ENCODE data around the gene TANGO2. TPM values are rescaled to one million over a fixed set of nuclear protein-coding genes. Genes with fewer than 3 reads are reported as not detected.

Gene TANGO2
- polyA plus RNA-seq, 5 donors = 9.9 to 15.3 (median 13.5) TPM

- DNase-seq = no peak
Observed at GRCh38 chr22:20096574-20097420, 75.9 kb downstream of the TANGO2 start.

- DNase-seq = no peak
Observed at GRCh38 chr22:20099099-20099711, 78.3 kb downstream of the TANGO2 start.

GRCh38 chr22:20101638-20102037, 80.7 kb downstream of the TANGO2 start:
- no peak for DNase-seq

- no peak for DNase-seq
Observed at GRCh38 chr22:20102203-20102780, 81.4 kb downstream of the TANGO2 start.

DNA sequence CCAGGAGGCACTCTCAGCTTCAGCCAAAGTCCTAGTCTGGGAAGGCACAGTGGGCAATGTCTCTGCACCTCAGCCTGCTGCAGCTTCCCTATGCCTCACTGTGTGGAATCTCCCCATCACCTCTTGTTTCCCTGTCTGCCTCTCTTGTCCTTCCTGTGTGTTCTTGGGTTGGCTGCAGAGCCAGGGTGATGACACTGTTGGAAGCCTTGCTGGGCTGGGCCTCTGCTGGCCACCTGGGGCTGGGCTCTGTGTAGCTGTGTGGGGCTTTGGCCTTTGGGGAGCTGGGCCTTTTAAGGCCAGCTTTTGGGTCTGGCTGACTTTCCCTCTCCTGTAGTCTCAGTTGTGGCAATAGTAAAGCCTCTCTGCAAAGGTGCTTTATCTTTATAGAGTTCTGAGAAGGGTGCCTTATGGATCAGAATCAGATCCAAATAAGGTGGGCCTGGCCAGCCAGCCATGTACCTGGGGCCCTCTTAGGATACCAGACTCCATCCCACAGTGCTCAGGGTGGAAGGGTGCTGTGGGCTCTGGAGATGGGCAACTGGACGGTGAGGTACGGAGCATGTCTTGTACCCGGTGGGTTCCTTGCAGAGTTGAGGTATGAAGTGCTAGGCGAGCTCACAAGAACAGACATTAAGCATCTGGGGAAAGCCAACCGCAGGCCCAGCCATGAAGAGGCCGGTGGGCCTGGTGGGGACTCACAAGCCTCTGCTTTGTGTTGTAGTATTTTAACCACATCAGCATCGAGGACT, 84.7 kb downstream of the TANGO2 start:
- no peak for DNase-seq

GRCh38 chr22:20106205-20106848, 85.4 kb downstream of the TANGO2 start:
- DNase-seq = no peak

DNA sequence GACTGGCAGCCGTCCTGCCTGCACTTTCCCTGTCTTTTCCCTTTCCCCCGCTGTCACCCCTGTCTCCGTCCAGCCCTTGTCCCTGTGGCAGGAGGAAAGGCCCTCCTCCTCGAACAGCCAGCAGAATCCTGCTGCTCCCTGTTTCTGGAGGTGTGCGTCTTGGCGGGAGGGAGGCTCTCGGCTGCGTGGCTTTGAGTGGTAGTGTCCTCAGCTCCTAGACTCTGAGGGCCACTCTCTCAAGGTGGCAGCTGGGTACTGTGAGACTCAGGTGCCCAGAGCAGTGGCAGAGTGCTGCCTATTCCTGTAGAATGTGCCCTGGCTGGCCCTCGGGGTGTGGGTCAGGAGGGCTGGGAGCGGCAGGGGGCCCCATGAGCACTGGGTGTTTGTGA, 85.9 kb downstream of the TANGO2 start:
- no peak for DNase-seq

- no peak for DNase-seq
Observed at GRCh38 chr22:20107471-20107901, 86.6 kb downstream of the TANGO2 start.

GRCh38 chr22:20107951-20108756, 87.2 kb downstream of the TANGO2 start:
- no peak for DNase-seq

DNA sequence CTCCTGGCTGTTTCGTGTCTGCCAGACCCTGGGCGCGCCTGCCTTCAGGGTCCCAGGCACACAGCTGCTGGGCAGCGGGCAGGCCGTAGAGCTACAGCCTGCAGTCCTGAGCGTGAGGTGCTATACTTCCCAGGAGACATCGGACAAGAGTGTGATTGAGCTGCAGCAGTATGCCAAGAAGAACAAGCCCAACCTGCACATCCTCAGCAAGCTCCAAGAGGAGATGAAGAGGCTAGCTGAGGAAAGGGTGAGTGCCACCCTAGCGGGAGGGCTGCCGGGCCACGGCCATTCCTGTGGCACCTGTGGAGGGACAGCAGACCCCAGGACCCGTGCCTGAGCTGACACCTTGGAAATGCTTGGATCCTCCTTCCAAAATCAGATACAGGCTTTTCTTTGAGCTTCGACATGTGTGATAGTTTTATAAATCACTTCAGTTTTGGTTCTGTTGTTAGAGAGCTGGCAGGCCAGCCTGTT, 87.9 kb downstream of the TANGO2 start:
- no peak for DNase-seq

GRCh38 chr22:20109411-20110358, 88.8 kb downstream of the TANGO2 start:
- DNase-seq = no peak

DNA sequence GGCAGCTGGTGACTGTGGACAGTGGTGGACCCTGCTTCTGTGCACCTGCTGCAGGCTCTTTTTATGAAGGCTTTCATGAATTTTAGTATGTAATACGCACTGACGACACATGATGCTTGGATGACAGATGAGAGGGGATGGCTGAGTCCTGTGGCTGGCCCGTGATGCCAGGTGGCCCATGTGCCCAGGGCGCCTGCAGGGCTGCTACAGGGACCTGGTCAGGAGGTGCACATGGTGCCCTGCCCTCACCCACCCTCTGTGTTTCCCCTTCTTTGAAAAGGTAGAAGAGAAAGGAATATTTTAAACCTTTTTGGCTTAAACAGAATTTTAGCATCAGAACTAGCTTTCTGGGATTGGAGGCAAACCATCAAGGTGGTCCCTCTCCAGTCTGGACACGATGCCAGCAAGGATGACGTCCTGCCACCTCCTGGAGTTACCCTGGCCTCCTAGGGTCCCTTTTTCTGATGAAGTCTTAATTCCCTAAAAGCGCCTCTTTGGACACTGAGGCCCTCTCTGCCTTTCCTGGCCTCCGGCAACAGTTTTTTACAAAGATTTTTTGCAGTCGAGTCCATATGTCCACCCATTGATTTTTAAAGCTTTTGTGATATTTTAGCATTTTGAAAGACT, 89.6 kb downstream of the TANGO2 start:
- no peak for DNase-seq

DNA sequence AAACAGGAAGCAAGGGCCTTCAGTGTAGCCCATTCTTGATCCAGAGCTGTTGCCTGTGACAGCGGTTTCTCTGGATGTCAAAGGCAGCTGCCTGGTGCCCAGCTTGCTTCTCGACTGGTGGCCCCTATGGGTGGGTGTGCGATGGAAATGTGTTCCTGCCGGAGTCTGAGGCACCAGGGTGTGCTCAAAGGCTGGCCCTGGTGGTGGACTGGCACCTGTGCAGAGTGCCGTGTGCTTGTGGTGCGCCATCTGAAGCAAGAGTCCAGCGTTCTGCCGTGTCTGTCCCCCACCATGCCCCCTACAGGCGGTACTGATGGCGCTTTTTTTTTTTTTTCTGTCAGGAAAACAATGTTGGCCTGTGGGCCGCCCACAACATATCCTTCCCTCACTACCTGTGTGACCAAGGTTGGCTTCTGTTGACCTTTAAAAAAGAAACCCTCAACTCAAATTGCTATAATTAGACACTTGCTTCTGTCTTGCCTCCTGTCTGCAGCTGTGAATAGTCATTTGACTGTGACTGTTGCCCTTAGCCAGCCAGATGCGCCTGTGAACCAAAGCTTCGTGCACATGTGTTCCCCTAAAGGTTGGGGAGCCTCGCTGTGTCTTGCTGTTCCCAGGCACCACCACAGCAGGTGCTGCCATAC, 90.3 kb downstream of the TANGO2 start:
- no peak for DNase-seq

- DNase-seq = no peak
Observed at GRCh38 chr22:20111689-20112622, 91.0 kb downstream of the TANGO2 start.

DNA sequence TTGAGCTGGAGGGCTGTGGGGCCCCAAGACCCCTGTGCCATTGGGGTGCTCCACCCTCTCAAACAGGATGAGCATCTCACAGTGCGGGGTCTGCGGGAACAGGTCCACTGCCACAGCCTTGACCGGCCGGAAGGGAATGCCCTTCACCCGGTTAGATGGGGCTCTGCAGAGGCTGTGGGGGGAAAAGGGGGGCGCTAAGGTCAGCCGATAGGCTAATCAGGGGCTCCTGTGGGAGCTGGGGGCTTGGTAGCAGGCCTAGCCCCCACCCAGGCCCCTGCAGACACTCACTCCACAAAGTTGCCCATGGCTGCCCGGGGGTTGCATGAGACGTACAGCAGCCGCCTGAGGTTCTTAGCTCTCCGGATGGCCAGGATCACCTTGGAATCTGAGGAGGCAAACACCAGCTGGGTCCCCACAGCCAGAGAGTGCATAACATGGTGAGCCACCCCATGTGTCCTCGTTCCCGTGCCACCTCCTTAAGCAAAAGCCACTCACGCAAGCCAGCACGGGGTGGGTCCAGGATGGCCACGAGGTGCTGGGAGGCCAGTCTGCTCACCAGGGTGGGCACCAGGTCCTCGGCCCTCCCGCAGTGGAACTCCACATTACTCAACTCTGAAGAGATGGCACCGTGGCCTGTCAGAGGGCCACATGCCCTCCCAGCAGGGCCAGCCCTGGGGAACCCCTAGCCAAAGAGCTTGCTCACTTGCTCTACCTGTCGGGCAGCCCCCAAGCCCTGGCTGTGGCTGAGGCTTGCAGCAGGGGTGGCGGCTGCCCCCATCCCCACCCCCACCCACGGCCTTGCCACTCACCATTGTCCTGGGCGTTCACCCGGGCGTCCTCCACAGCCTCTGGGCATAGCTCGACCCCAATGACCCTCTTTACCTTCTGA, 92.0 kb downstream of the TANGO2 start:
- no peak for DNase-seq

All from right lung (tissue), 5 donors.